Measurements from ENCODE around the gene ACTR6. TPM values are rescaled to one million over a fixed set of nuclear protein-coding genes. Genes with fewer than 3 reads are reported as not detected.
A peak's percentile ranks its signal among the peaks of the same experiment; 100 is the strongest.

The ACTR6 gene
- total RNA-seq, 1 donor from 2014 or later = 23.9 TPM

DNA sequence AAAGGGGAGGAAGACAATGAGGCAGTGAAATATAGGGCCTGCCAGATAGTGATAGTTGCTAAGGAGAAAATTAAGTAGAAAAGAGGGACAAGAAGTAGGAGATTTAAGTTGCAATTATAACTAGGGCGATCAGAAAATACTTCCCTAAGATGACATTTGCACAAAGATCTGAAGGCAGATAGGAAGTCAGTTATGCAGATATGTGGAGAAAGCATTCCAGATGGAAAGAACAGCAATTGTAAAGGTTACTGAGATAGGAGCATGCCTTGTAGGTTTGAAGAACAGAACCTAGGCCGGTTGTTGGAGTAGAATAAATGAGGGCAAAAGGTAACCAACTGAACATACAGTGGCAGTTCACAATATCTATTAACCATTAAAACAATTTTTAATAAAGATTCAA is 21.4 kb upstream of the ACTR6 start:
- no peak for FAIRE-seq

DNA sequence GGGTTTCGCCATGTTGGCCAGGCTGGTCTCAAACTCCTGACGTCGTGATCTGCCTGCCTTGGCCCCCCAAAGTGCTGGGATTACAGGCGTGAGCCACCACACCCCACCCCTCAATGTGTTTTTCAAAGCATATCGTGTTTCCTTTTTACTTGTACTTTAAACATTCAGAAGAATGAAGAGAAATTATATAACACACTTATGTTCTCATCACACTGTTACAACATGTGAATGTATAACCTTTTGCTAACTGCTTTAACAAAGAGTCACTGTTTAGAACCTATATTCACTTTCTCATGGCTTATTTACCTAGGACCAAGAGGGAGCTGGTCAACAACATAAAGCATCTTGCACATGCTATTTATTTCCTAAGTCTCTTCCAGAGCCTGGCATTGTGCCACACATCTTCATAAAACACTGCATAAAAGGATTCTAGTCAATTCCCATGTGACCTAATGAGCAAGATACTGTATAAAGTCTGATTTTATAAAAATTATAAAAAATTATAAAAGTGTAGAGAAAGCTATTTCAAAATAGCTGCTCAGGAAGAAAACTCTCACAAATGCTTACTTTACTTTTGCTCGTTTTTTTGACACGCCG is 16.0 kb upstream of the ACTR6 start:
- no peak overlapping the region for H3K27ac Mint-ChIP-seq (ENCODE audit: unreplicated experiment)
- Histone ChIP-seq H3K79me2 (ENCODE audit: insufficient read depth, low read length) (no peaks in the 10 kb centered on the region), H3K27ac (ENCODE audit: low read depth, low read length) (no peak overlapping the region), H3K9ac (ENCODE audit: low read length) (no peak overlapping the region), H3K4me2 (ENCODE audit: low read length) (no peak overlapping the region), H4K20me1 (ENCODE audit: insufficient read depth, low read length) (no peaks in the 10 kb centered on the region), H3K4me3 (ENCODE audit: insufficient read depth, low read depth, low read length) (no peak overlapping the region), H3K36me3 (ENCODE audit: insufficient read depth, low read length) (no peaks in the 10 kb centered on the region), H2AFZ (ENCODE audit: low read depth, low read length) (no peak overlapping the region), H3K4me1 (ENCODE audit: insufficient read depth, low read length) (no peaks in the 10 kb centered on the region), H3K27me3 (ENCODE audit: insufficient read depth, low read length) (no peaks in the 10 kb centered on the region), H3K9me3 (ENCODE audit: insufficient read depth, low read depth, low read length) (no peaks in the 10 kb centered on the region)
- H3K27me3 Mint-ChIP-seq (ENCODE audit: low read depth, unreplicated experiment) = no peaks in the 10 kb centered on the region
- H3K4me1 Mint-ChIP-seq (ENCODE audit: low read depth, unreplicated experiment) = peaks cover 2% of the 10 kb centered on the region
- DNase-seq (ENCODE audit: low read depth) (no peak), FAIRE-seq (no peak)
- H3K36me3 Mint-ChIP-seq (ENCODE audit: low read depth, unreplicated experiment) = no peaks in the 10 kb centered on the region
- H3K9me3 Mint-ChIP-seq (ENCODE audit: unreplicated experiment) = no peaks in the 10 kb centered on the region
- no peak for TF ChIP-seq EZH2 (IDR thresholded peaks at IDR 0.05; ENCODE audit: insufficient read depth, low read length)
- TF ChIP-seq, protein P1, sequence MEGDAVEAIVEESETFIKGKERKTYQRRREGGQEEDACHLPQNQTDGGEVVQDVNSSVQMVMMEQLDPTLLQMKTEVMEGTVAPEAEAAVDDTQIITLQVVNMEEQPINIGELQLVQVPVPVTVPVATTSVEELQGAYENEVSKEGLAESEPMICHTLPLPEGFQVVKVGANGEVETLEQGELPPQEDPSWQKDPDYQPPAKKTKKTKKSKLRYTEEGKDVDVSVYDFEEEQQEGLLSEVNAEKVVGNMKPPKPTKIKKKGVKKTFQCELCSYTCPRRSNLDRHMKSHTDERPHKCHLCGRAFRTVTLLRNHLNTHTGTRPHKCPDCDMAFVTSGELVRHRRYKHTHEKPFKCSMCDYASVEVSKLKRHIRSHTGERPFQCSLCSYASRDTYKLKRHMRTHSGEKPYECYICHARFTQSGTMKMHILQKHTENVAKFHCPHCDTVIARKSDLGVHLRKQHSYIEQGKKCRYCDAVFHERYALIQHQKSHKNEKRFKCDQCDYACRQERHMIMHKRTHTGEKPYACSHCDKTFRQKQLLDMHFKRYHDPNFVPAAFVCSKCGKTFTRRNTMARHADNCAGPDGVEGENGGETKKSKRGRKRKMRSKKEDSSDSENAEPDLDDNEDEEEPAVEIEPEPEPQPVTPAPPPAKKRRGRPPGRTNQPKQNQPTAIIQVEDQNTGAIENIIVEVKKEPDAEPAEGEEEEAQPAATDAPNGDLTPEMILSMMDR (IDR thresholded peaks at IDR 0.05; ENCODE audit: insufficient read depth, low read depth, low read length) = no peak
- H3K4me3 Mint-ChIP-seq (ENCODE audit: unreplicated experiment) = no peak overlapping the region

More for the DNA sequence above, 21.4 kb upstream of the ACTR6 start:
- Mint-ChIP-seq H3K36me3 (ENCODE audit: low read depth, unreplicated experiment) (no peaks in the 10 kb centered on the region), H3K4me1 (ENCODE audit: low read depth, unreplicated experiment) (no peaks in the 10 kb centered on the region), H3K27me3 (ENCODE audit: low read depth, unreplicated experiment) (no peaks in the 10 kb centered on the region), H3K27ac (ENCODE audit: unreplicated experiment) (no peak overlapping the region), H3K9me3 (ENCODE audit: unreplicated experiment) (no peaks in the 10 kb centered on the region), H3K4me3 (ENCODE audit: unreplicated experiment) (no peak overlapping the region)
- Histone ChIP-seq H3K4me1 (ENCODE audit: insufficient read depth, low read length) (no peaks in the 10 kb centered on the region), H3K9ac (ENCODE audit: low read length) (no peak overlapping the region), H3K36me3 (ENCODE audit: insufficient read depth, low read length) (no peaks in the 10 kb centered on the region), H4K20me1 (ENCODE audit: insufficient read depth, low read length) (no peaks in the 10 kb centered on the region), H2AFZ (ENCODE audit: low read depth, low read length) (no peak overlapping the region), H3K79me2 (ENCODE audit: insufficient read depth, low read length) (no peaks in the 10 kb centered on the region), H3K27ac (ENCODE audit: low read depth, low read length) (no peak overlapping the region), H3K4me2 (ENCODE audit: low read length) (no peak overlapping the region), H3K27me3 (ENCODE audit: insufficient read depth, low read length) (no peaks in the 10 kb centered on the region), H3K4me3 (ENCODE audit: insufficient read depth, low read depth, low read length) (no peak overlapping the region), H3K9me3 (ENCODE audit: insufficient read depth, low read depth, low read length) (no peaks in the 10 kb centered on the region)
- DNase-seq (ENCODE audit: low read depth) = no peak
- no peak for TF ChIP-seq EZH2 (IDR thresholded peaks at IDR 0.05; ENCODE audit: insufficient read depth, low read length)
- TF ChIP-seq, protein P1 (IDR thresholded peaks at IDR 0.05; ENCODE audit: insufficient read depth, low read depth, low read length) = no peak

- Histone ChIP-seq H3K36me3 (ENCODE audit: insufficient read depth, low read length) (no peaks in the 10 kb centered on the region), H3K4me1 (ENCODE audit: insufficient read depth, low read length) (no peaks in the 10 kb centered on the region), H3K4me2 (ENCODE audit: low read length) (no peak overlapping the region), H3K79me2 (ENCODE audit: insufficient read depth, low read length) (no peaks in the 10 kb centered on the region), H3K4me3 (ENCODE audit: insufficient read depth, low read depth, low read length) (no peak overlapping the region), H4K20me1 (ENCODE audit: insufficient read depth, low read length) (no peaks in the 10 kb centered on the region), H3K9me3 (ENCODE audit: insufficient read depth, low read depth, low read length) (no peaks in the 10 kb centered on the region), H3K9ac (ENCODE audit: low read length) (no peak overlapping the region), H3K27ac (ENCODE audit: low read depth, low read length) (no peak overlapping the region), H3K27me3 (ENCODE audit: insufficient read depth, low read length) (no peaks in the 10 kb centered on the region), H2AFZ (ENCODE audit: low read depth, low read length) (peak overlapping the region; percentile 47)
- TF ChIP-seq, protein P1 (IDR thresholded peaks at IDR 0.05; ENCODE audit: insufficient read depth, low read depth, low read length) = no peak
- no peak for TF ChIP-seq EZH2 (IDR thresholded peaks at IDR 0.05; ENCODE audit: insufficient read depth, low read length)
- Mint-ChIP-seq H3K27me3 (ENCODE audit: low read depth, unreplicated experiment) (no peaks in the 10 kb centered on the region), H3K36me3 (ENCODE audit: low read depth, unreplicated experiment) (no peaks in the 10 kb centered on the region), H3K4me3 (ENCODE audit: unreplicated experiment) (no peak overlapping the region), H3K4me1 (ENCODE audit: low read depth, unreplicated experiment) (peaks cover 2% of the 10 kb centered on the region), H3K27ac (ENCODE audit: unreplicated experiment) (no peak overlapping the region), H3K9me3 (ENCODE audit: unreplicated experiment) (no peaks in the 10 kb centered on the region)
- FAIRE-seq (no peak), DNase-seq (ENCODE audit: low read depth) (no peak)
Measured at GRCh38 chr12:100185361-100185894, 15.2 kb upstream of the ACTR6 start.
